GM12878 (cell line): Measurements from ENCODE around the gene NEK2. TPM values are rescaled to one million over a fixed set of nuclear protein-coding genes. Genes with fewer than 3 reads are reported as not detected.
A peak's percentile ranks its signal among the peaks of the same experiment; 100 is the strongest.

Experiments
- ATAC-seq: fragments of 200-7000 bp; cut with Tn5 transposase; 3 replicates; pipeline ENCODE4 v1.9.1; 2020; ENCODE audit warnings: mild to moderate bottlenecking, moderate library complexity
- BruUV-seq: library from RNA; stranded (reverse); fragments of 400-500 nt; replicated peaks from 2 replicates; lab custom pipeline; 2021; lab: Mats Ljungman, UMichigan
- CTCF ChIA-PET: fragments of 300-600 bp; sonication (Branson Sonifier 250); formaldehyde crosslinking; extraction: SDS; loops from one replicate; lab custom pipeline; 2021; ENCODE audit warnings: inconsistent platforms; lab: Yijun Ruan, JAX
- POLR2A ChIA-PET: fragments of 350-600 bp; formaldehyde crosslinking; extraction: SDS; loops from one replicate; lab custom pipeline; 2021; ENCODE audit warnings: inconsistent platforms; lab: Charles Lee
- RAD21 ChIA-PET: fragments of 300-600 bp; sonication (Branson Sonifier 250); formaldehyde crosslinking; loops from one replicate; lab custom pipeline; 2023; ENCODE audit warnings: antibody characterized with exemption; ENCODE audit not compliant: unreplicated experiment; lab: Charles Lee
- SMC1A ChIA-PET: fragments of 300-600 bp; sonication (Branson Sonifier 250); formaldehyde crosslinking; loops from one replicate; lab custom pipeline; 2023; ENCODE audit not compliant: unreplicated experiment, uncharacterized antibody; lab: Charles Lee
- DNase-seq: peaks from one replicate; pipeline ENCODE4 v3.0.0-alpha.2; 2011; ENCODE audit warnings: low read depth, low spot score
- FAIRE-seq: peaks from 3 replicates; lab custom pipeline; 2011; peaks lifted over from hg19 to GRCh38; lab: Jason Lieb, UNC
- H2AFZ ChIP-seq: 2 replicates; pipeline ENCODE4 v1.6.0; 2011; ENCODE audit warnings: low read depth, low read length, control low read depth; ENCODE audit not compliant: control insufficient read depth
- H3K27ac ChIP-seq: 2 replicates; pipeline ENCODE4 v1.5.1; 2011; ENCODE audit warnings: control low read depth; ENCODE audit not compliant: control insufficient read depth, insufficient read depth
- H3K27me3 ChIP-seq, 2 experiments: replicated peaks in 1 of 2; 2 replicates each; pipeline versions ENCODE4 v1.6.0 to v1.6.1; 2011; ENCODE audit warnings: low read length in 1 of 2; ENCODE audit not compliant: control insufficient read depth in 2 of 2, insufficient read depth in 2 of 2
- H3K36me3 ChIP-seq, 2 experiments: 2 replicates each; pipeline ENCODE4 v1.5.1; 2011; ENCODE audit warnings: low read length in 1 of 2; ENCODE audit not compliant: control insufficient read depth in 2 of 2, insufficient read depth in 2 of 2
- H3K4me1 ChIP-seq: 2 replicates; pipeline ENCODE4 v1.6.1; 2011; ENCODE audit warnings: mild to moderate bottlenecking, low read length, moderate library complexity, mixed read lengths; ENCODE audit not compliant: control insufficient read depth, insufficient read depth
- H3K4me2 ChIP-seq: 2 replicates; pipeline ENCODE4 v1.6.0; 2011; ENCODE audit warnings: control low read depth; ENCODE audit not compliant: control insufficient read depth, insufficient read depth
- H3K4me3 ChIP-seq: fragments of 200-600 bp; sonication (generic); 2 replicates; pipeline ENCODE4 v1.5.1; 2016
- H3K79me2 ChIP-seq: 2 replicates; pipeline ENCODE4 v1.6.0; 2011; ENCODE audit warnings: low read length; ENCODE audit not compliant: control insufficient read depth, insufficient read depth
- H3K9ac ChIP-seq: 2 replicates; pipeline ENCODE4 v1.8.0; 2011; ENCODE audit warnings: low read length, control low read depth, mixed read lengths; ENCODE audit not compliant: control insufficient read depth, insufficient read depth
- H3K9me3 ChIP-seq: replicated peaks from 3 replicates; pipeline ENCODE4 v1.5.1; 2011; ENCODE audit warnings: mild to moderate bottlenecking, low read length; ENCODE audit not compliant: control insufficient read depth, insufficient read depth
- H4K20me1 ChIP-seq: 2 replicates; pipeline ENCODE4 v1.6.0; 2011; ENCODE audit not compliant: control insufficient read depth, insufficient read depth
- ATF7 ChIP-seq: fragments of 450-650 bp; IDR thresholded peaks from 2 replicates; pipeline ENCODE4 v1.6.1; 2016; ENCODE audit warnings: low read depth, mild to moderate bottlenecking
- CEBPZ ChIP-seq: fragments of 150-350 bp; IDR thresholded peaks from 2 replicates; pipeline ENCODE4 v1.6.1; 2016; ENCODE audit warnings: low read depth, low read length
- HDAC6 ChIP-seq: fragments of 200-600 bp; sonication (generic); IDR thresholded peaks from one replicate; pipeline ENCODE4 v1.8.0; 2017; ENCODE audit warnings: antibody characterized with exemption; ENCODE audit not compliant: unreplicated experiment
- HDGF ChIP-seq: fragments of 450-650 bp; IDR thresholded peaks from 2 replicates; pipeline ENCODE4 v1.6.1; 2016; ENCODE audit warnings: antibody characterized with exemption
- LARP7 ChIP-seq: fragments of 450-650 bp; IDR thresholded peaks from 2 replicates; pipeline ENCODE4 v1.6.1; 2017; ENCODE audit warnings: mild to moderate bottlenecking
- NBN ChIP-seq: fragments of 450-650 bp; IDR thresholded peaks from 2 replicates; pipeline ENCODE4 v1.6.1; 2016
- NR2F1 ChIP-seq: fragments of 450-650 bp; conservative IDR thresholded peaks from 2 replicates; pipeline ENCODE4 v1.6.1; 2017; ENCODE audit warnings: mild to moderate bottlenecking
- PKNOX1 ChIP-seq: fragments of 450-650 bp; IDR thresholded peaks from 2 replicates; pipeline ENCODE4 v1.6.1; 2016; ENCODE audit warnings: mild to moderate bottlenecking
- POLR2A ChIP-seq: IDR thresholded peaks from 2 replicates; pipeline ENCODE4 v1.6.1; 2011; ENCODE audit warnings: low read depth, mild to moderate bottlenecking, low read length
- RUNX3 ChIP-seq: IDR thresholded peaks from 2 replicates; pipeline ENCODE4 v1.6.1; 2012; ENCODE audit warnings: low read length, inconsistent platforms
- SMC3 ChIP-seq: IDR thresholded peaks from 2 replicates; pipeline ENCODE4 v1.6.1; 2011; ENCODE audit warnings: low read length, improper control_type of control experiment, borderline replicate concordance
- ZBED1 ChIP-seq: IDR thresholded peaks from 2 replicates; pipeline ENCODE4 v1.6.1; 2016; ENCODE audit warnings: borderline replicate concordance
- WGBS: methylation state at CpG from one replicate; pipeline ENCODE4 v1.1.6; 2016; ENCODE audit warnings: low lambda C conversion rate; ENCODE audit not compliant: insufficient replicate concordance, insufficient coverage; ENCODE audit errors: missing lambda C conversion rate; 5-methylcytosine and 5-hydroxymethylcytosine counted together
- in situ Hi-C: fragments of 300-500 bp; cut with MboI; formaldehyde crosslinking; loops from 9 replicates; pipeline ENCODE4 v1.14.3; 2018; ENCODE audit warnings: mixed read lengths
- intact Hi-C: fragments of 100-400 bp; cut with micrococcal nuclease; formaldehyde crosslinking; loops from one replicate; pipeline ENCODE4 v1.14.2; 2022; ENCODE audit not compliant: unreplicated experiment
- polyA plus RNA-seq, 11 experiments: library from polyadenylated mRNA; depleted of rRNA in 4 of 11; unstranded in 6 of 11; stranded (reverse) in 5 of 11; fragments of >200 nt; fragmentation: Nextera tagmentation in 4 of 11; fragmentation: Illumina TruSeq in 1 of 11; extraction: Ambion mirVana in 4 of 11; extraction: Trizol in 1 of 11; gene quantifications; 1 replicate in 1 of 11; 2 replicates in 10 of 11; pipeline versions ENCODE4 v1.2.1 to v1.2.3, GENCODE V29; 2011 to 2016; ENCODE audit warnings: inconsistent platforms in 2 of 11, missing spikeins in 2 of 11, low read depth in 1 of 11
- total RNA-seq, 4 experiments: library from RNA; depleted of rRNA in 3 of 4; stranded (reverse); fragments of >200 nt in 3 of 4; fragmentation: Illumina TruSeq in 1 of 4; extraction: Trizol in 1 of 4; gene quantifications; 2 replicates each; pipeline versions ENCODE4 v1.2.1 to v1.2.3, GENCODE V29; 2013 to 2021

NEK2 gene
- total and polyA plus RNA-seq, 10 of the 15 experiments (the other 5 are each of a cell fraction or from before 2014, with no cell fraction given) = 16.7 to 49.7 (median 36.9) TPM

GRCh38 chr1:211688421-211688820 lies 13.0 kb upstream of the NEK2 start (continued):
- TF ChIP-seq NR2F1 (no peak), HDAC6 (no peak), CEBPZ (no peak), POLR2A (no peak)

DNA sequence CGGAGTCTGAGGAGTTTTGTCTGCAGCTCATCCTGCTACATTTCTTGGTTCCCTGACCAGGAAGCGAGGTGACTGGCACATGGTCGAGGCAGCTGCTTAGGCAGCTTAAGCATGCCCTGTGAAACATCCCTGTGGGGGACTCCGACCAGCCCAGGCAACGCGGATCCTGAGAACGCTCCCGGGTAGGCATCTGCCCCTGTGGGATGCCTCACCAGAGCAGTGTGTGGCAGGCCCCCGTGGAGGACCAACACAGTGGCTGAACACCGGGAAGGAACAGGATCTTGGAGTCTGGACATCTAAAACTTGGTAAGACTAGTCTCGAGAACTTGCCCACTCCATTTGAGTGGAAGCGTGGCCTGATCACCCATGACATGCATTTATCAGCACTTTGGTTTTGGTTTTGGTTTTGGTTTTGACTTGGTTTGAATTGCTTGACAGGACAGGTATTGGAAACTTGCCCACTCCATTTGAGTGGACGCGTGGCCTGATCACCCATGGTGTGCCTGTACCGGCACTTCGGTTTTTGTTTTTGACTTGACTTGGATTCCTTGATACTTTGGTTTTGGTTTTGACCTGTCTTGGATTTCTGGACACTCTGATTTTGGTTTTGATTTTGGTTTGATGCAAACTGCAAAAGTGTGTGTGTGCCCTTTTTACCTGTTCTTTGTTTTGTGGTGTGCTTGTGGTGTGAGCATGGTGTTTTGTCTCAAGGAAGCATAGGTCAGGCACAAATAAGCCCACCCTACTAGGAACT lies 12.2 kb upstream of the NEK2 start:
- POLR2A ChIA-PET = interaction anchor here (7.9 kb wide), 1 partner anchor 9 kb away, joined by 66 read pairs; no protein-coding TSS in a partner anchor
- H3K9ac ChIP-seq = no peak overlapping the region
- 69% methylated on average over 16 of the region's 16 CpGs for WGBS
- no peaks in the 10 kb centered on the region for H3K36me3 ChIP-seq
- CTCF ChIA-PET = no interaction called here
- H3K4me2 ChIP-seq = peak overlapping the region; percentile 81
- peaks cover 7% of the 10 kb centered on the region for H3K4me1 ChIP-seq
- RAD21 ChIA-PET = interaction anchor here (0.8 kb wide), 1 partner anchor 8 kb away, joined by 3 read pairs; no protein-coding TSS in a partner anchor
- SMC1A ChIA-PET = interaction anchor here (1.1 to 15.7 kb wide), 2 partner anchors 7 to 347 kb away, joined by 3 to 311 read pairs; no protein-coding TSS in a partner anchor
- no peak overlapping the region for H3K4me3 ChIP-seq
- no TSS peak for BruUV-seq
- DNase-seq (no peak), ATAC-seq (no peak), FAIRE-seq (no peak)
- H3K79me2 ChIP-seq = no peaks in the 10 kb centered on the region
- TF ChIP-seq ATF7 (0 out of 2 replicates have a peak, but pooled peaks have one; percentile 17), NBN (0 out of 2 replicates have a peak, but pooled peaks have one; percentile 55), ZBED1 (no peak), LARP7 (no peak), RUNX3 (peak; percentile 44; the same call in 1 of the 2 replicates), SMC3 (no peak), PKNOX1 (0 out of 2 replicates have a peak, but pooled peaks have one; percentile 35), HDGF (peak; percentile 76; the same call in 1 of the 2 replicates)
- H2AFZ ChIP-seq = peak overlapping the region; percentile 80
- intact Hi-C loops = no loop called here
- no peaks in the 10 kb centered on the region for H3K27me3 ChIP-seq
- H4K20me1 ChIP-seq = no peaks in the 10 kb centered on the region
- in situ Hi-C loops = loop anchor here (10.0 kb wide), 1 partner anchor 677 kb away; no protein-coding TSS in a partner anchor
- no peaks in the 10 kb centered on the region for H3K9me3 ChIP-seq
- no peak overlapping the region for H3K27ac ChIP-seq
